Measurements from ENCODE around the gene LCA5.

- TF ChIP-seq CTCF (IDR thresholded peaks at IDR 0.05) (no peak), EZH2 (IDR thresholded peaks at IDR 0.05) (no peak), EZH2phosphoT487 (IDR thresholded peaks at IDR 0.05) (no peak)
Measured at GRCh38 chr6:79450984-79451383, 86.2 kb downstream of the LCA5 start.
